Measurements from ENCODE around the gene RANBP10. TPM values are rescaled to one million over a fixed set of nuclear protein-coding genes. Genes with fewer than 3 reads are reported as not detected.

Gene RANBP10
- total and polyA plus RNA-seq, 10 of the 15 experiments (the other 5 are each of a cell fraction or from before 2014, with no cell fraction given) = 1.2 to 20.4 (median 10.8) TPM

DNA sequence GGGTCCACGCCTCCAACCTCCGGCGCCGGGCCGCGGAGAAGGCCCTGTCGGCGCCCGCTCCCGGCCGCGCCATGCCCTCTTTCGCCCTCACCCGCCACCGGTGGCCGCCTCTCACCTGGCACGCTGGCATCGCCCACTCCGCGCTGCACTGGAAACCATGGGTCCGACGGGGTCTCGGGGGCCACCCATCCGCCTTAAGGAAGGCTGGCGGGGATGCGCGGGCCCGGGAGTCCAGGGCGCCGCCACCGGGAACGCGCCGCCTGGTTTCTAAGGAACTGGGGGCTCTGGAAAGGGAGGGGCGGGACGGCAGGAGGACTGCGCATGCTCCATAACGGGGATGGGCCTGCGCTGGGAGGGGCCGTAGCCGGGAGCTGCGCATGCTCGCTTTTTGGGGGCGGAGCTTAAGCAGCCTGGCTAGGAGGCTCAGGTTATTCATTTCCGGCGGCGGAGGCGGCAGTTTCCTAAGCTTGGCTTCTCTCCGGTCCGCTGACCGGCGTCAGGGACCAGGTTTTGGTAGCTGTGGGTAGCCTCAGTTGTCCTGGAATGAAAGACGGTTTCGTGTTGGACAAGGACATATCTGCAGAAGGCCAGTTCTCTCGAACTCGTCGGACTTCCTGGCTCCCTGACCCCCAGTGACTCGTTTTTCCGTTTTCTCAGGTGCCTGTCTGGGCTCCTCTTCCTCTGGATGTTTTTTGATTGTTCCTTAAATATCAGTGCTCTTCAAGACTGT, 87.1 kb downstream of the RANBP10 start, which contains the start of gene GFOD2 (continued):
- TF ChIP-seq SKIL (IDR thresholded peaks at IDR 0.05; ENCODE audit: low read depth, poor library complexity, severe bottlenecking) (peak; percentile 65), YY1 (IDR thresholded peaks at IDR 0.05; ENCODE audit: low read depth, low read length) (0 out of 2 replicates have a peak, but pooled peaks have one; percentile 51), RUNX3 (IDR thresholded peaks at IDR 0.05; ENCODE audit: low read length) (0 out of 2 replicates have a peak, but pooled peaks have one; percentile 15), CREM (IDR thresholded peaks at IDR 0.05; ENCODE audit: low read depth) (0 out of 2 replicates have a peak, but pooled peaks have one; percentile 9), HDGF (IDR thresholded peaks at IDR 0.05) (peak; percentile 29; the same call in 1 of the 2 replicates), EP300 (IDR thresholded peaks at IDR 0.05; ENCODE audit: borderline replicate concordance in 1 of 2, control insufficient read depth in 1 of 2, low read depth in 2 of 2, low read length in 2 of 2) (no peak), PRDM15 (CRISPR knock-in tag; IDR thresholded peaks at IDR 0.05) (no peak)
- TF ChIP-seq, protein P1, sequence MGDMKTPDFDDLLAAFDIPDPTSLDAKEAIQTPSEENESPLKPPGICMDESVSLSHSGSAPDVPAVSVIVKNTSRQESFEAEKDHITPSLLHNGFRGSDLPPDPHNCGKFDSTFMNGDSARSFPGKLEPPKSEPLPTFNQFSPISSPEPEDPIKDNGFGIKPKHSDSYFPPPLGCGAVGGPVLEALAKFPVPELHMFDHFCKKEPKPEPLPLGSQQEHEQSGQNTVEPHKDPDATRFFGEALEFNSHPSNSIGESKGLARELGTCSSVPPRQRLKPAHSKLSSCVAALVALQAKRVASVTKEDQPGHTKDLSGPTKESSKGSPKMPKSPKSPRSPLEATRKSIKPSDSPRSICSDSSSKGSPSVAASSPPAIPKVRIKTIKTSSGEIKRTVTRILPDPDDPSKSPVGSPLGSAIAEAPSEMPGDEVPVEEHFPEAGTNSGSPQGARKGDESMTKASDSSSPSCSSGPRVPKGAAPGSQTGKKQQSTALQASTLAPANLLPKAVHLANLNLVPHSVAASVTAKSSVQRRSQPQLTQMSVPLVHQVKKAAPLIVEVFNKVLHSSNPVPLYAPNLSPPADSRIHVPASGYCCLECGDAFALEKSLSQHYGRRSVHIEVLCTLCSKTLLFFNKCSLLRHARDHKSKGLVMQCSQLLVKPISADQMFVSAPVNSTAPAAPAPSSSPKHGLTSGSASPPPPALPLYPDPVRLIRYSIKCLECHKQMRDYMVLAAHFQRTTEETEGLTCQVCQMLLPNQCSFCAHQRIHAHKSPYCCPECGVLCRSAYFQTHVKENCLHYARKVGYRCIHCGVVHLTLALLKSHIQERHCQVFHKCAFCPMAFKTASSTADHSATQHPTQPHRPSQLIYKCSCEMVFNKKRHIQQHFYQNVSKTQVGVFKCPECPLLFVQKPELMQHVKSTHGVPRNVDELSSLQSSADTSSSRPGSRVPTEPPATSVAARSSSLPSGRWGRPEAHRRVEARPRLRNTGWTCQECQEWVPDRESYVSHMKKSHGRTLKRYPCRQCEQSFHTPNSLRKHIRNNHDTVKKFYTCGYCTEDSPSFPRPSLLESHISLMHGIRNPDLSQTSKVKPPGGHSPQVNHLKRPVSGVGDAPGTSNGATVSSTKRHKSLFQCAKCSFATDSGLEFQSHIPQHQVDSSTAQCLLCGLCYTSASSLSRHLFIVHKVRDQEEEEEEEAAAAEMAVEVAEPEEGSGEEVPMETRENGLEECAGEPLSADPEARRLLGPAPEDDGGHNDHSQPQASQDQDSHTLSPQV (IDR thresholded peaks at IDR 0.05) = 0 out of 2 replicates have a peak, but pooled peaks have one; percentile 58
- TF ChIP-seq, protein P2, sequence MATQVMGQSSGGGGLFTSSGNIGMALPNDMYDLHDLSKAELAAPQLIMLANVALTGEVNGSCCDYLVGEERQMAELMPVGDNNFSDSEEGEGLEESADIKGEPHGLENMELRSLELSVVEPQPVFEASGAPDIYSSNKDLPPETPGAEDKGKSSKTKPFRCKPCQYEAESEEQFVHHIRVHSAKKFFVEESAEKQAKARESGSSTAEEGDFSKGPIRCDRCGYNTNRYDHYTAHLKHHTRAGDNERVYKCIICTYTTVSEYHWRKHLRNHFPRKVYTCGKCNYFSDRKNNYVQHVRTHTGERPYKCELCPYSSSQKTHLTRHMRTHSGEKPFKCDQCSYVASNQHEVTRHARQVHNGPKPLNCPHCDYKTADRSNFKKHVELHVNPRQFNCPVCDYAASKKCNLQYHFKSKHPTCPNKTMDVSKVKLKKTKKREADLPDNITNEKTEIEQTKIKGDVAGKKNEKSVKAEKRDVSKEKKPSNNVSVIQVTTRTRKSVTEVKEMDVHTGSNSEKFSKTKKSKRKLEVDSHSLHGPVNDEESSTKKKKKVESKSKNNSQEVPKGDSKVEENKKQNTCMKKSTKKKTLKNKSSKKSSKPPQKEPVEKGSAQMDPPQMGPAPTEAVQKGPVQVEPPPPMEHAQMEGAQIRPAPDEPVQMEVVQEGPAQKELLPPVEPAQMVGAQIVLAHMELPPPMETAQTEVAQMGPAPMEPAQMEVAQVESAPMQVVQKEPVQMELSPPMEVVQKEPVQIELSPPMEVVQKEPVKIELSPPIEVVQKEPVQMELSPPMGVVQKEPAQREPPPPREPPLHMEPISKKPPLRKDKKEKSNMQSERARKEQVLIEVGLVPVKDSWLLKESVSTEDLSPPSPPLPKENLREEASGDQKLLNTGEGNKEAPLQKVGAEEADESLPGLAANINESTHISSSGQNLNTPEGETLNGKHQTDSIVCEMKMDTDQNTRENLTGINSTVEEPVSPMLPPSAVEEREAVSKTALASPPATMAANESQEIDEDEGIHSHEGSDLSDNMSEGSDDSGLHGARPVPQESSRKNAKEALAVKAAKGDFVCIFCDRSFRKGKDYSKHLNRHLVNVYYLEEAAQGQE (IDR thresholded peaks at IDR 0.05; ENCODE audit: low read depth, low read length) = no peak
